Effector CD8-positive, alpha-beta T cell (primary cell): ENCODE results near the gene GJD3.

Experiments
- DNase-seq: peaks from one replicate; lab custom pipeline; 2025; lab: John Stamatoyannopoulos, UW

GJD3 gene

DNA sequence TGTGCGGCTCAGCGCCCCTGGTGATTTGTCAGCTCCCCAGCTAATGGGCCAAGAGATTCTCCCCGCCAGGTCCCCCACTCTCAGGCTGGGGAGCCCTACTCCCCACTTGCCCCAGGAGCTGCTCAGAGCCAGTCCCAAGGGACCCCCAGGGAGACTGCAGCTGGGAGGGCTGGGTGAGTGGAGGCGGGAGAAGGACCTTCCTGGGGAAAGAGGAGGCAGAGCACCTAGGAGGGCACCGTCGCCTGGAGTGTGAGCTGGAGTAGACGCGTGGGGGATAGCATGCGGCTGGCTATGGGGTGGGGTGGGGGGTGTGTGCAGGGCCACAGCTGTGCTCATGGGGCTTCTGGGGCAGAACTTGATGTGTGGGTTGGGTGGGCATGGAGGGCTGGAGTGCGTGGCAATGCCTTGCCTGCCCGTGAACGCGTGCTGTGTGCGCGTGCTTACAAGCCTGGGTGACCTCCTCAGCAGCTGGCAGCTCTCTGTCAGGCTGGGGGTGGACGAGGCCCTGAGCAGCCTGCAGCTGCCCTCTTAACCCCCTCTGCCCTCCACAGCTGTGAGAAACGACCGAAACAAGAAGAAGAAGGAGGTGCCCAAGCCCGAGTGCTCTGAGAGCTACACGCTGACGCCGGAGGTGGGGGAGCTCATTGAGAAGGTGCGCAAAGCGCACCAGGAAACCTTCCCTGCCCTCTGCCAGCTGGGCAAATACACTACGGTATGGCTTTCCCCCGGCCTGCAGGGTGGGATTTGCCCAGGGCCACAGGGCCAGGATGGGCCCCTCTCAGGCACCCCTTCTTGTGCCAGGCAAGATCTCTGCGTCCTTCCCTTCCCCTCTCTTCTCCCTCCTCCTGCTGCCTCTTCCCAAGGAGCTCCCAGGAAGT, 12.9 kb downstream of the GJD3 start:
- no peak for DNase-seq

DNA sequence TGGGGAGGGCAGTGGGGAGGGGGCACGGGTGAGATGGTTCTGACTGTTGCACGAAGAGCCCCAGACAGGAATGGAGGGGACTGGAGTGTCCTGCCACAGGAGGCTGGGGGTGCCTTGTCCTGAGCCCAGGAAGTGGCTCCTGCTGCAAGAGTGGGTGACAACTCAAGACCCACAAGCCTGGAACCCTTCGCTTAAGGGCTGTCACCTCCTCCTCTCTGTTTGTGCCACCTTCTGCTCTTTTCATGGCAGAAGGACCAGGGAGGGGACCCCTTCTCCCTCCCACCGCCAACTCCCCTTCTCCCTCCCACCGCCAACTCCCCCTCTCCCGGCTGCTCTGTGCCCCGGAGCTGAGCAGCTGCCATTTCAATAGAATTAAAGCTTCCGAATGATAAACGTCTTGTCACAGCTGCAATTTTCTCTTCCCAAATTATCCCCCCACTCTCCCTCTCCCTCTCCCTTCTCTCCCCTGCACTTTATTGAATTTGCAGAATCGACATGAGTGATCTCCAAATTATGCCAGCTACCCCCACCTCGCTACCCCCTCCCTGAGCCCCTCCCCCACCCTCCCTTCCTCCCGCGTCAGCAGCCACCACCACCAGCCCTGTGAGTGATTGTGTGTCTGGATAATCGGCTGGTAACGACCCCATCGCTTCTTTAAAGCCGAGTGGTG, 13.7 kb downstream of the GJD3 start:
- DNase-seq, result no peak

DNA sequence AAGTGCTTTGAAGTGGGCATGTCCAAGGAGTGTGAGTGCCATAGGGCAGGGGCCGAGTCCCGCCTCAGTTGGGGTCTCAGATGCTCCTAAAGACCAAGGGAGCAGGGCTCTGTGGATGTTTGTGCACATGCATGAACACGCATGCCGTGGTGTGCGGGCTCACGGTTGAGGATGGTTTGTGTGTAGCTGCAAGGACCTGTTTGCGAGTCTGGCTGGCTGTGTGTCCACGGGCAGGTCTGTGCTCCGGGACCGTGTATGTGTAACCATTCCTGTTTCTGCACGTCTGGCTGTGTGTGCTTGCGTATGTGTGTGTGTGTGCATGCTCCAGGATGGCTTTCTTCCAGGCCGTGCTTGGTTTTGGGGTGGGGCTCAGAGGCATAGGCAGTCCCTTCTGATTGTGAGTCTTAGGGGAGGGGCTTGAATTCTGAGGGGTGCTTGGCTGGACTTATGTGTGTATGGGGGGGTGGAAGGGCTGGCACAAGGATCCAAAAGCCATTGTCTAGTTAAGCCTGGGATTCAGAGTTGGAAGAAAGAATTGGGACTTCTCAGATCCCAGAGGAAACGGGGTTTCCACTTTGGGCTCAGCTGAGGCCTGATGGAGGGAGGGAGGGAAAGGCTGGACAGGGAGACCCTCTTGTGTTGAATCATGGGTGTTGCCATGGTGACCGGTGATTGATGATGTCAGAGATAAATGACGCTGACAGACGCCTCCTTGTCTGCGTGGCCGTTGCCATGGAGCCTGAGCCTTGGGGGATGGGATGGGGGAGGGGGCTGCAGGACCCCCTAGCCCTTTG, 14.4 kb downstream of the GJD3 start:
- no peak for DNase-seq

DNA sequence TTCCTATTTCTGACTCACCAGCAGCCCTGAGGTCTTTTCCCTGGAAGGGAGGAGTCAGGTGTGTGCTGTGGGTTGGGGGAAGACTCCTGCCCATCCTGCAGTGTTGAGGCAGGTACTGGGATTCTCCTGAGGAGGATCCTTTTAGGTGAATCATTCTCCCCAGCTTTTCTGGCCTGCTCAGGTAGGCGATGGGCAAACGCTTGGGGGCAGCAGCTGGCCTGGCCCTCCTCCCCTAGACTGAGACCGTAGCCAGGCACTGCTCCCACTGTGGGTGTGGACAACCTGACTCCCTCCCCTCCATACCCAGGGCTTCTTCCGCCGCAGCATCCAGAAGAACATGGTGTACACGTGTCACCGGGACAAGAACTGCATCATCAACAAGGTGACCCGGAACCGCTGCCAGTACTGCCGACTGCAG, 15.1 kb downstream of the GJD3 start:
- DNase-seq, result no peak

DNA sequence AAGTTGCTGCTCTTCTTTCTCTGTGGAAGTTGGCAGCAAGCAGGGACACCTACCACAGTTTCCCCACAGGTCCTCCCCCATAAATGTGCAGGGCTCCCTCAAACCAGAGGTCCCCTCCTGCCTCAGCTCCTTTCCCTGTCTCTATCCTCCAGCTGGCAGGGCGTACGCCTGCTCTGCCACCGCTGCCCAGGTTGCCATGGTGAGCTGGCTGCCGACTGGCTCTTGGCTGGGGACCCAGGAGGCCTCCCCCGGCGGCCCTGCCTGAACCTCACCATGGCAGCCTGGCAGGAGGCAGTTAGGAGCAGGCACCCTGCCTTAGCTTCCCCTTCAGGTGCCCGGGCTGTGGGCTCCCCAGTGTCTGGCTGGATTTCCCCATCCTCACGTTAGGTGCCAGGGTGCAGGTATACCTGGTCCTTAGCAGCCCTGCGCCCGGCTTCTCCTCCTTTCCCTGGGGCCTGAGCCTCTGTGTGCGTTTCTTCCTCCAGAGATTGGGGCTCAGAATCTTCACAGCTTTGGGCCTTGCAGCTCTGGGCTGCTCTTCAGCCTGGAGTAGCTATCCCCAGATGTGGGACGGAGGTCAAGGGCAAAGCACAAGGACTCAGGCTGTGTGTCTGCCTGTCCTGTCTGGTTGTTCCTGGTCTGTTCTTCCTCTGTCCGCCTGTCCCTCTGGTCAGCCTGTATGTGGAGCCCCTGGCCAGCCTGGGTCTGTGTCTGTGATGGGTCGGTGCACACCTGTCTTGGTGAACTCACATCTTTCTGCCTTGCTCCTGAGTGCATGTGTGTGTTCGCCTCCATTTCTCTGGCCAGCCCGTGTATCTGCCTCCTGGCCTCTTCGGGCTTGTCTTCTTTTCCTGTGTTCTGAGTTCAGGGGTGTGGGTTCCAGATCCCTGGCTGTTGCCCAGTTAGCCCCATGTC, 15.7 kb downstream of the GJD3 start:
- no peak for DNase-seq

DNA sequence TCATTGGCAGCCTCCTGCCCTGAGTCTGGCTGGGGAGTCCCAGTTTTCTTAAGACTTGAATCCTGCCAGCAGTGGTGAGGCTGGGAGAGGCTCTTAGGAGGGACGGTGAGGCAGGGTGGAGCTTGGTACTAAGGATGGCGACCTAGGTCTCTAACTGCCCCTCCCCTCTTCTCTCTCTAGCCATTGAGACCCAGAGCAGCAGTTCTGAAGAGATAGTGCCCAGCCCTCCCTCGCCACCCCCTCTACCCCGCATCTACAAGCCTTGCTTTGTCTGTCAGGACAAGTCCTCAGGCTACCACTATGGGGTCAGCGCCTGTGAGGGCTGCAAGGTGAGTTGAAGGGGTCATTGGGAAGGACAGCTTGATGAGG, 16.4 kb downstream of the GJD3 start:
- no peak for DNase-seq

DNA sequence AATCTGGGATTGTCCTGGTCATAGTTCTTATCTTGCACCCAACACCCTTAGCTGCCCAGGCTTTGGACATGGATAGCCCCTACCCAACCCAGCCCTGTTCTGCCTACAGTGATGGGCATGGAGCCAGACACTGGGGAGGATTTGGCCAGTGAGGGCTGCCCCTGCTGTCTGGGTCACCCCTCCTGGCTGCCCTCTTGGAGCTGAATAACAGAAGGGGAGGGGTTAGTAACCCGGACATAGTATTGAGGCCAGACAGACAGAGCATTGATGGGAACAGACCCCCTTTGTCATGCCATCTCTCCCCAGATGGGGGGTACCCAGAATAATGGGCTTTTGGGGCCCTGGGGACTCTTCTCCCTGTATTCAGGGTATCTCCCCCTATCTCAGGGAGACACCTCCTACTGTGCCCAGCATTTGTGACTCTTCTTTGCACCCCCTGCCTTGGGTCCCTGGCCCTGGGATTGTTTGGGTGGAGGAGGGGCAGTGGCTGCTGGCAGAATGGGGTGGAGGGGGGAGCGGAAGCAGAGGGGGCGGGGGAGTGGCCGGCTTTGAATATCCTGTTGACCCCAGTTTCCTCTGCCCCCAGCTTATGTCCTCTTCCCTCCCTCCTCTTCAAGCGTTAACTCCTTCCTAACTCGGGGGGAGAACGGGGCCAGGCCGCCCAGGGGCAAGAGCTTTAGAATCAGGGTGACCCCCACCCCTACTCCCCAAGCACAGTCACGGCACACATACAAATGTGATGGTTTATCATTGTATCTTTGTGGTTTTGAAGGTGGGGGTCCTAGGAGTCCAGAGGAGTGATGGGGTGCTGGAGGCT, 17.0 kb downstream of the GJD3 start:
- no peak for DNase-seq

DNA sequence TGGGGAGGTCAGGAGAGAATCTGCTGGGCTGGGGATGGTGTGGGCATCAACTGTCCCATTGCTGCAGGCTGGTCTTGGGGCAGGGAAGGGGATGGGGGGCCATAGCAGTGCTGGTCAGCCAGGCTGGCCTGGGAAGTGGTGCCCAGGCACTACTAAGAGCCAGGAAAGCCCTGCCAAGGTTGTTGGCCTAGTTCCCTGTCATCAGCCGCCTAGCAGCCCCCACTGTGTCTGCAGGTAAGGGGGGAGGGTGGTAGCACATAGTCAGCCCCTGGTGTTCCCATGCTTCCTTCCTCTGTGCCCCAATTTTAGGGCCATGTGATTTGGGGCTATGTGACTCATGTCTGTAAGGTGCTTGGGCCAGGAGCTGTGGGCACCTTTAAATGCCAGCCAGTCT, 17.8 kb downstream of the GJD3 start:
- DNase-seq, result no peak

DNA sequence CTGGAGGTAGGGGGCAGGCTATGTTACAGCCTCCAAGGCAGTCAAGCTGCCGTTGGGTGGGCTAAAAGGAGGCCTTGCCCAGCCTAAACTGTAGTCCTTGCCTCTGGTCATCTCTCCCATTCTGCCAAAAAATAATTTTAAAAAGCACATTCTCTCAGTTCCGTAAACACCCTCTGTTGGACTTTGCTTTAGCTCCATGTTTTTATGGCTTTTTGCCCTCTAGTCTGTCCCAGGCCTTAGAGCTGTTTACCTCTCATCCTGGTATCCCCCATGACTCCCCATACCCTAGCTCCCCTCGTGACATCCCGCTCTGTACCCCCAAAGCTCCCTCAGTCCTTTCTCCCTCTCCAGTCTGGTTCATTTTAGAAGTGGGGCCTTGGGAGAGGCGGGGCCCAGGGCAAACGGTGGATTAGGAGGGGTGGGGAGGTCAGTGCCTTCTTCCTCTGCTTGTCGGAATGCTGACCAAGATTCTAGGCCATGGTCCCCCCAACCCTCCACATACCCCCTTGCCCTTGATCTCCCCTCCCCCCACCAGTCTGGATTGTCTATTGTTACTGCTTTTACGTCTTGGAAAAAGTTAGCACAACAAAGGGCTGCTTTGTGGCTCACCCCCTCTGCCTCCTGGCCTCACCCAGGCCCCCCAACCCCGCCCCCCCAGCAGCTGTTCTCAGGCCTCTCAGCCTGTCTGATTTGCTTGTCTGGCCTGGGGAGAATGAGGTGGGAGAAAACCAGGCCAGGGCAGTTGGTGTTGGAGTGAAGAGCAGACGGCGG, 18.4 kb downstream of the GJD3 start:
- no peak for DNase-seq

DNA sequence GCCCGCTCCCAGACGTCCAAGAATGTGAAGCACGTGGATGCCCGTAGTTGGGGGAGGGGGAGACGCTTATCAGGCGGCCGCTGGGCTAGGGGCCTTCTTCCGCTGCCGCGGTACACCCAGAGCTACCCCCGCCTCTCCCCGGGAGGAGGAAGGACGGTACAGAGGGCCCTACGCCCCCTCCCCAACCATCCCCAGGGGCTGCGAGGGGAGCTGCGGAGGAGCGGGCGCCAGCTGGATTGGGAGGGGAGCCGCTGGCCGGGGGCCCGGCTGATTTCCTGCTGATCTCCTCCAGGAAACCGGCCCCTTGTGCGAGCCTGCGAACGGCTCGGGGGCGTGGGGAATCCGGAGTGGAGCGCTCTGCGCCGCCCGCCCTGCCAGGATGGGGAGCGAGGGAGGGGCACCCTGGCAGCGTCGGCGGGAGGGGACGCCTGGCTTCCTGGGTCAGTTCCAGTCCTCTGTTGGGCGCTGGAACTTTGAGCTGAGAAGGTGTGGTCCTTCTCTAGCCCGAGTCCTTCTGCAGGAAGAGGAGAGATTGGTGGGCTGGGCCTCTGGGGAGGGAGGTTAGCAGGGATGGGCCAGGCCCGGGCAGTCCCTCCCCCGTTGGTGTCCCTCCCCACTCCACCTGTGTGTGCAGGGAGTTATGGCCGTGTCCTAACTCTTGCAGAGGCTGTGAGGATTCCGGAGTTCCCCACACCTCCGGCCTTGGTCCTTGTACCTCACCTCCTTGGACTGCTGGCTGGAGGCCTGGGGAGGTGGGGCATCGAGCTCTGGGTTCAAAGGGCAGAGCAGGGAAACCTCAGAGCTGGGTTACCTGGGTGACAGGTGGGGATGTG, 19.2 kb downstream of the GJD3 start:
- DNase-seq, result peak; percentile 24

DNA sequence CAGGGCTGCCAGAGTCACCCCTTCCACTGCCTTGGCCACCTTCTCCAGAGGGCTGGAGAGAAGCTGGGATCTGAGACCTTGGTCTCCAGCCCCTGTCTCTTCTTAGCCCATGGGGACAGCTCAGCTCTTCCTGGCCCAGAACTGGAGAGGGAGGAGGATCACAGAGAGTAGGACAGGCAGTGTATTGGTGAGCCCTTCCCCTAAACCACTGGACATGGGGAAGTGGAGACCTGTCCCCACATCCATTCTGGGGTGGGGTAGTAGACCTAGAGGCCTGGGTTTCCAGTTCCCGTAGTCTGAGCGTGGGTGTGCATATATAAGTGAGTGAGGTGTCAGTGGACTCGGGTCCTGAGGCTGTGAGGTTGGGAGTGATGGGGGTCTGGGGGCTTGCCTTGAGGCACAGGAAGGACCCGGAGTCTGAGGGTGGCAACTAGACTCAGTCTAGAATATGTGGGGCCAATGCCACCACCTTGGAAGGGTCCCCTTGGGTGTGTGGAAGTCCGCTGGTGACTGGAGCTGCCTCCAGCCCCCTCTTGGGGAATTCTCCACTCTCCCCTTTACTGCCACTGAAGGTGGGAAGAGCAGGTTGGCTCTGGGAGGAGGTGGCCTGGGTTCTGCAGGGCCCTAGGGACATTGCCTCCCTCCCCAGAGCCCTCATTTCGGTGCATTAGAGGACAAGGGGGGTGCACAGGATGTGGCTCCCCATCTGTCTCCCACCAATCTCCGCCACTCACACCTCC, 19.9 kb downstream of the GJD3 start:
- DNase-seq, result no peak

DNA sequence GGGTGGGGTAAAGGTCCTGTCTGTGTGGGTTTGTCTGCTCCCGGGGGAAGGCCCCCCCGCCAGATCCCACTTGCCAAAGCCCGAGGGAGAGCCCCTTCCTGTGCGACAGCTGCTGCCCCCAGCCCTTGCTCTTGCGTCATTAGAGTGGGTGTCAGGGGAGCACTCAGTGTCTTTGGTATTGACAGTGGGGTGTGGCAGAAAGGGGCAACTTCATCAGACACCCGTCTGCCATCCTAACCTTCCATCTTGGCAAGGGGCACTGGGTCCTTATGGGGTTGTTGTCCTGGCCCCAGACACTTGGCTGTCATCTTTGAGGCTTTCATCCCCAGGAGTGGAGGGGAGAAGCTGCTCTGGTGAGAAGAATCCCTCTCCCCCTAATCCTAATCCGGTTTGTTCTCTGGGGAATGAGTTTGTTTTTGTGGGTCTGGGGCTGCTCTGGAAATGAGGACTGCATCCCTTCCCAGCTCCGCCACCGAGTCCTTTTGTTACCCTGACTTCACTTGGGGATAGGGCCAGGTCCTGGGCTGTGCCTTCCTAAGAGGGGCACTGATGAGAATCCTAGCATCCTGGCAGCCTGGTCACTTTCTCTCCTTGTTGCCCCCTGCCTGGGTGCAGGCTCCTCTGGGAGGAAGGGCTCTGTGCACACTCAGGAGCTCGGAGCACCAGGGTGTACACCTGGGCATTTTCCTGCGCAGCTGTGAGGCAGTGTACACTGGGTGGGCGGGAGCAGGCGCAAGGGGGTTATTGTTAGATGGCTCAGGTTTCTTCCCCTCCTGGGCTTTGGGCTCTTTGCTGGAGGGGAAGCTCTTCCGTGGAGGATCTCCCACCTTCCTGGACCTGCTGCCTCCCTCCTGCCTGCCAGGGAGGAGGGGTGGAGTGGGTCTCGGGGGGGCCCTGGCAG, 21.1 kb downstream of the GJD3 start:
- DNase-seq, result no peak

DNA sequence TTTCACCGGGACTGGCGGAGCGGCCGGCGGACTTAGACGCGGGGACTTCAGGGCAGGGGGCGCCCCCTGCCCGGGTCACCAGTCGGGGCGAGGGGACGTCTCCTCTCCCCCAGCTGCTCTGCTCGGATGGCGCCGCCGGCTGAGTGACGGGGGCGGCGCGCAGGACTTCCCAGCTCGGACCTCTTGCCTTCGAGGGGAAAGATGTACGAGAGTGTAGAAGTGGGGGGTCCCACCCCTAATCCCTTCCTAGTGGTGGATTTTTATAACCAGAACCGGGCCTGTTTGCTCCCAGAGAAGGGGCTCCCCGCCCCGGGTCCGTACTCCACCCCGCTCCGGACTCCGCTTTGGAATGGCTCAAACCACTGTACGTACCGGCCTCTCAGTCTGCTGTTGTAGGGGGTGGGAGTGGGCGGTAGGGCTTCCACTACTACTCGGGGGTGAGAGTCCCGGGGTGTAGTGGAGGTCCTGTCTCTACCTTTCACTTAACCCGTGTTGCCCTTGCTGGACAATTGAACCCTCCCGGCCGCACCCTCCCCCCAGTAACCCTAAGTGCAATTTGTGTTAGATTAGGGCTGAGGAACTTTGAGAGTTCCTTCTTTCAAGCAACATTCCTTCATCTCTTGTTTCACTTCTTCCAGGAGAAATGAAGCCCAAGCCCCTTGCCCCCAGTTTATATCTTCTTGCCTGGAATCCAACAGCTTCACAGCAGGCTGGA, 21.9 kb downstream of the GJD3 start:
- DNase-seq, result no peak

DNA sequence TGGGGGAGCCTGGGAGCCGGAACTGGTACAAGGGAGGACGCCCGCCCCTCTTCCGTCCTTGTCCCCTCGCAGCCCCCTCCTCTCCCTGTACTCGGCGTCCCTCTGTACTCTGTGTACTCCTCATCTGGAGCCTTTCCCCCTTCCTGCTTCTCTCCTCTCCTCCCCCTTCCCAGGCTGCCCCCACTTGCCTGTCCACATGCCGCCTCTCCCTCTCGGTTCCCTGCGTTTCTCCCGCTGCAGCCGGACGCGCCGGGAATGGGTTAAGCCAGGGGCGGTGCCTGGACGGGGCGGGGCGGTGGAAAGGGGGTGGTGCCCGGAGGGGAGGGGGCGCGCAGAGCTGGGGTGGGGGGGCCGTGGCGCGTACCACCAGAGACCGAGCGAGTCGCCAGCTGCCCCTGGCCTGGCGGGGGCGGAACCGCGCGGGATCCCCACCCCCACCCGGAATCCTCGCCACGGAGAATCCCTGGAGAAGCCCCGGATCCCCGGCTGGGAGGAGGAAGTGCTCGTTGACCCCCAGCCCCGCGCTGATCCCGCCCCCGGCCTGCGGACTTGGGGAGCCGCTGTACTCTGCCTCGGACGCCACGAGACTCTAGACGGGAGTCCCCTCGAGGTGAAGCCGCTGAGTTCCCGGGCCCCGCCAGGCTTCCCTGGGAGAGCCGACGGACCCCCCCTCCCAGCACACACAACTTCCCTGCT, 22.6 kb downstream of the GJD3 start:
- peak; percentile 26 for DNase-seq

DNA sequence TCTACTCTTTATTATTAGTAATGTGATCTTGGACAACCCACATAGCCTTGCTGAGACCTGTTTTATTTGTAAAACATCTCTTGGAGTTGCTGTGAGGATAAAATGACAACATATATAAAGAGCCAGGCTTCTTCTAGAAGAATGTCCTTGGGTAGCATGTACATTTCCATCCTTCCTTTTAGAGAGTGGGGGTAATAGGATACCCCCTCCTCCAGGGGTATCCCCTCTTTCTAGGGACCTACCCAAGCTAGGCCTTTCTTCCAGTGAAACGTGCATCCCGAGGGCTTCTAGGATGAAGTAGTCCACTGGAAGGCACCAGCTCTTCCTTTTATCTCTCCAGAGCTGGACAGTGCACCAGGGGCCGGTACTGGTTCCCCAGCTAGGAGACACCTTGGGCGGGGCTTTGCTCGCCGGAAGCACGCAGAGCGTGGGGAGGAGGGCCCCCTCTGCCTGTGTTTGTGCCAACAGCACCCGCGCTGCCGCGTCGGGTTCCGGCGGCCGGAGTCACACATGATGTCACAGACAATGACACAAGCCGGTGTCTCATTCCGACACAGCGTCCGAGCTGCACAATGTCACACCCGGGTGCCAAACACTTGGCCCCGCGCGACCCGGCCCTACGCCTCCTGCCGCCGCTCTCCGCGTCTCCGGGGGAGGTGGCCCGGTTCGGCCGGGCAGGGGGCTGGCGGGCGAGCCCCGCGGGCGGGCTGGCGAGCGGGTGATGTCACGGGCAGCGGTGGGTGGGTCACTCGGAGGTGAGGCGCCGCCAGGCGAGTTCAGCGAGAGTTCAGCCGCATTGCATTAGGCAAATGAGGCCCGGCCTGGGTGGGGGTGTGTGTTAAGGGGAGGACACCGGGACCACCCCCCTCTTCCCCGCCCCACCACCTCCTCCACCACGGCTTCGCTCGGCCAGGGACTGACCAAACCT, 23.4 kb downstream of the GJD3 start:
- peak; percentile 79 for DNase-seq
